Uterus (tissue), 4 donors: Measurements from ENCODE around the gene HGD. TPM values are rescaled to one million over a fixed set of nuclear protein-coding genes. Genes with fewer than 3 reads are reported as not detected.
"Not testable (repeated sequence)": the region's sequence is repeated elsewhere in the genome, so short reads cannot be mapped to it uniquely, and the experiment has no call there.

Experiments
- DNase-seq, 2 donors: peaks; one replicate each; pipeline ENCODE4 v3.0.0-alpha.2; 2019 to 2020
- H3K27ac ChIP-seq, 2 donors: fragments of 200-600 bp; sonication (generic); 1 replicate in 1 of 2; 2 replicates in 1 of 2; pipeline ENCODE4 v1.5.1; 2016 to 2018
- H3K27me3 ChIP-seq, 2 donors: fragments of 200-600 bp; sonication (generic); one replicate each; pipeline ENCODE4 v1.5.1; 2018 to 2019; ENCODE audit warnings: control low read depth in 1 of 2
- H3K36me3 ChIP-seq, 2 donors: fragments of 200-600 bp; sonication (generic); one replicate each; pipeline ENCODE4 v1.5.1; 2019; ENCODE audit warnings: control low read depth in 1 of 2
- H3K4me1 ChIP-seq, 2 donors: fragments of 200-600 bp; sonication (generic); one replicate each; pipeline ENCODE4 v1.5.1; 2018 to 2019; ENCODE audit warnings: control low read depth in 1 of 2
- H3K4me3 ChIP-seq, 2 donors: fragments of 200-600 bp; sonication (generic); 1 replicate in 1 of 2; 2 replicates in 1 of 2; pipeline ENCODE4 v1.5.1; 2018 to 2019; ENCODE audit warnings: mild to moderate bottlenecking in 1 of 2
- H3K9me3 ChIP-seq, 2 donors: fragments of 200-600 bp; sonication (generic); one replicate each; pipeline ENCODE4 v1.5.1; 2019; ENCODE audit warnings: control low read depth in 1 of 2
- POLR2A ChIP-seq, 2 donors: fragments of 450-650 bp; IDR thresholded peaks; one replicate each; pipeline ENCODE4 v1.6.1; 2016; ENCODE audit warnings: antibody characterized with exemption in 2 of 2, mild to moderate bottlenecking in 1 of 2, moderate library complexity in 1 of 2
- intact Hi-C: fragments of 100-400 bp; cut with DNase I; formaldehyde crosslinking; loops from one replicate; pipeline ENCODE4 v1.15.1; 2023; ENCODE audit warnings: low total_unique reads
- total RNA-seq, 4 donors: library from RNA; depleted of rRNA in 3 of 4; stranded (reverse); fragments of >200 nt in 3 of 4; gene quantifications; one replicate each; pipeline versions ENCODE4 v1.1.0 to v1.2.4, GENCODE V29; 2014 to 2023
- TF ChIP-seq, protein P1 (sequence below), 4 experiments: fragments of 200-600 bp in 2 of 4; fragments of 450-650 bp in 2 of 4; sonication (generic) in 2 of 4; IDR thresholded peaks; one replicate each; pipeline ENCODE4 v1.5.1; 2016 to 2019; ENCODE audit warnings: antibody characterized with exemption in 4 of 4, mild to moderate bottlenecking in 2 of 4, moderate library complexity in 1 of 4
- donor health status: DM: yes; HTN: yes; CAD: no.

Gene HGD
- total RNA-seq, 4 donors from 2014 or later: 0.98 to 7.4 (median 6.4) TPM; not detected in 1

DNA sequence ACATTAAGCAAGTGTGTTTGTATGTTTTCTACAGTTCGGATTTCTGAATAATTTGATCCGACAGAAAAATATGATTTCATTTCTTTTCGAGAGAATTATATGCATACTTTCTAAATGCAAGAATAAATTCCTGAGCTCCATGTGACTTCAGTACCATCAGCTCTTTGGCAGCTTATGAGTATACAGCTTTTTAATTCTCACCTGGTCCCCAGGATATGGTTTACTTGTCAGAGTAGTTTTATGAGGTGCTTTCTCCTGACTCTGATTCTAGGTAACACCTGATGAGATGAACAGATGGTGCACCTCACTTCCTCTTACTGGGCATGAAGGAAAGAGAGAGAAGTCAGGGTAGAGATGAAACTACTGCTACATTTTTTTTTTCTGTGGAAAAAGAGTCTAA, 3.1 kb downstream of the HGD start:
- Histone ChIP-seq H3K36me3 (no peaks in the 10 kb centered on the region), H3K27ac (no peak overlapping the region), H3K9me3 (no peaks in the 10 kb centered on the region), H3K27me3 (no peaks in the 10 kb centered on the region), H3K4me1 (no peaks in the 10 kb centered on the region), H3K4me3 (no peak overlapping the region)
- no peak for TF ChIP-seq POLR2A (IDR thresholded peaks at IDR 0.05)
- TF ChIP-seq, protein P1, sequence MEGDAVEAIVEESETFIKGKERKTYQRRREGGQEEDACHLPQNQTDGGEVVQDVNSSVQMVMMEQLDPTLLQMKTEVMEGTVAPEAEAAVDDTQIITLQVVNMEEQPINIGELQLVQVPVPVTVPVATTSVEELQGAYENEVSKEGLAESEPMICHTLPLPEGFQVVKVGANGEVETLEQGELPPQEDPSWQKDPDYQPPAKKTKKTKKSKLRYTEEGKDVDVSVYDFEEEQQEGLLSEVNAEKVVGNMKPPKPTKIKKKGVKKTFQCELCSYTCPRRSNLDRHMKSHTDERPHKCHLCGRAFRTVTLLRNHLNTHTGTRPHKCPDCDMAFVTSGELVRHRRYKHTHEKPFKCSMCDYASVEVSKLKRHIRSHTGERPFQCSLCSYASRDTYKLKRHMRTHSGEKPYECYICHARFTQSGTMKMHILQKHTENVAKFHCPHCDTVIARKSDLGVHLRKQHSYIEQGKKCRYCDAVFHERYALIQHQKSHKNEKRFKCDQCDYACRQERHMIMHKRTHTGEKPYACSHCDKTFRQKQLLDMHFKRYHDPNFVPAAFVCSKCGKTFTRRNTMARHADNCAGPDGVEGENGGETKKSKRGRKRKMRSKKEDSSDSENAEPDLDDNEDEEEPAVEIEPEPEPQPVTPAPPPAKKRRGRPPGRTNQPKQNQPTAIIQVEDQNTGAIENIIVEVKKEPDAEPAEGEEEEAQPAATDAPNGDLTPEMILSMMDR (IDR thresholded peaks at IDR 0.05): no peak
- no peak for DNase-seq
- intact Hi-C loops: no loop called here

DNA sequence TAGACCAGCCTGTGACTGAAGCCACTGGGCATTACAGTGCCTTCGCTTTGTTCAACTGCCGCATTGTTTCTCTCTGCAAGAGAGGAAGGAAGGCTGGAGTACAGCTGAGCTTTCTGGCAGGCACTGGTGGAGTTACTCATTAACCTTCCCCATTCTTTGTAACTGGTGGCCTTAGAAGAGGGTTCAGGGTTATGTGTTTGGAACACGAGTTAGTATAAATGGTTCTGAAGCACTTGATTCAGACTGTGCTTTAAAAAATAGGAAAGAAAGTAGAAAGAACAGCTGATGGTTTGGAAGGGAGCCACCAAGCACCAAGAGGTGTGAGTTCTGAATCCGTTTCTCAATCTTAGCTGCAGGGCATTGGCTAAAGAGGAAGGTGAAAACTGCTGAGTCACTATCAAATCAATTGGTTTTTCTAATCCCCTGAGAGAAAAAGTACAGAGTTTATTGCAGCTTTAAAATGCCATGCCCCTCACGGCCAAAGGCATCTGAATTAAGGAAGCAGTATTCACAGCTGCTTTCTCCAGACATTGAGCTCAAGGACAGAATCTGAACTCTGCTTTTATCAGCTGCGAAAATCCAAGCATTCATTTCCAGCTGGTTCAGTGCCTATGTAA, 3.6 kb downstream of the HGD start:
- H3K9me3 ChIP-seq: no peaks in the 10 kb centered on the region
- intact Hi-C loops: no loop called here
- no peak for DNase-seq
- TF ChIP-seq, protein P1 (IDR thresholded peaks at IDR 0.05): no peak
- TF ChIP-seq POLR2A (IDR thresholded peaks at IDR 0.05): no peak
- H3K27ac ChIP-seq: no peak overlapping the region
- H3K36me3 ChIP-seq: no peaks in the 10 kb centered on the region
- H3K4me1 ChIP-seq: no peaks in the 10 kb centered on the region
- no peaks in the 10 kb centered on the region for H3K27me3 ChIP-seq
- H3K4me3 ChIP-seq: no peak overlapping the region

DNA sequence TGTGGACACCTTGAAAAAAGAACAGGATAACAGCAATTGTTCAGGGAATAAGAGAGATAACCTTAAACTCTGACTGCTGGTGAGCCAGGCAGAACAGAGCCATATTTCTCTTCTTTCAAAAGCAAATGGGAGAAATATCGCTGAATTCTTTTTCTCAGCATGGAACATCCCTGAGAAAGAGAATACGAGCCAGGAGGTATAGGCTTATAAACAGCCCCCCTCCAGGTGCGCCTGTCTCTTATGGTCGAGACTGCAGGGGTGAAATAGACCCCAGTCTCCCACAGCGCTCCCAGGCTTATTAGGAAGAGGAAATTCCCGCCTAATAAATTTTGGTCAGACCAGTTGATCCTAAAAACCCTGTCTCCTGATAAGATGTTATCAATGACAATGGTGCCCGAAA, 4.8 kb downstream of the HGD start:
- intact Hi-C loops, H3K36me3 ChIP-seq, H3K4me1 ChIP-seq, H3K9me3 ChIP-seq, H3K4me3 ChIP-seq, H3K27me3 ChIP-seq, DNase-seq, H3K27ac ChIP-seq: not testable (repeated sequence)

DNA sequence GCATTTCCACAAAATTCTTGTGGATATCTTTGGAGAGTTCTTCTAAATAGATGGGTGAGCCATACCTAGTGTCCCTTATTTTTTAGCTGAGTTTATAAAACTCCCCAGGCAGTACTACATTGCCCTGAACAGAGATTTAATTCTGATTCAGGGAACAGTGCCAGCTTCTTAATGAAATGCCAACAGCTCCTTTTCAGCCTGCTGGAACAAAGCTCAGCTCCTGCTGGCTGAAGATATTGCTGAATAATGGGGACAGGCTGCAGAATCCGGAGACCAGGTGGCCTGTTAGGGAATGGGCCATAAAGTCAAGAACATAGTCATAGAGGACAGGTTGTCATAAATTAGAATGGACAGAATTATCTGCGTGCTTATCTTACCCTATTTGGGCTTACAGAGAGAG, 8.9 kb downstream of the HGD start:
- DNase-seq: no peak
- Histone ChIP-seq H3K9me3 (no peaks in the 10 kb centered on the region), H3K27ac (no peak overlapping the region), H3K4me3 (no peak overlapping the region), H3K36me3 (no peaks in the 10 kb centered on the region), H3K27me3 (no peaks in the 10 kb centered on the region), H3K4me1 (no peaks in the 10 kb centered on the region)
- intact Hi-C loops: no loop called here
- TF ChIP-seq POLR2A (IDR thresholded peaks at IDR 0.05): no peak
- TF ChIP-seq, protein P1 (IDR thresholded peaks at IDR 0.05): no peak

DNA sequence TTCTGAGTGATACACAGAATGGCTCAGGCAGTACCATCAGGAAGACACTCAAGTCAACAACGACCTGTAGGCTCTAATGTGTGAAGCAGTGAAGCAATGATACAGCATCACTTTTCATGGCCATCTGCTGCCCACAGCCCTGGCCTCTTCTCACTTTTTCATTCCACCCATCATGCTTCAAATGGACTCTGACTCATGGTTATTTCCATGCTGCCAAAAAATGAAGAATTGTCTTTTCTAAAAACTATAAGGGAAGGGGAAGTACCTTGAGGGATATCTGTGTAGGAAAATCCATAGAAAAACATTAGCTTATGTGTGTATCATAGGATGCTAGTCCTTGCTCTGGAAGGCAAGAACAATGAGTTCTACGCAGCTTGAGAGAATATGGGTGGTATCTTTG, 11.5 kb downstream of the HGD start:
- no peak for TF ChIP-seq POLR2A (IDR thresholded peaks at IDR 0.05)
- TF ChIP-seq, protein P1 (IDR thresholded peaks at IDR 0.05): no peak
- no peak overlapping the region for H3K27ac ChIP-seq
- DNase-seq: no peak
- H3K36me3 ChIP-seq: no peaks in the 10 kb centered on the region
- H3K4me1 ChIP-seq: no peaks in the 10 kb centered on the region
- H3K9me3 ChIP-seq: no peaks in the 10 kb centered on the region
- intact Hi-C loops: no loop called here
- H3K4me3 ChIP-seq: no peak overlapping the region
- H3K27me3 ChIP-seq: no peaks in the 10 kb centered on the region

DNA sequence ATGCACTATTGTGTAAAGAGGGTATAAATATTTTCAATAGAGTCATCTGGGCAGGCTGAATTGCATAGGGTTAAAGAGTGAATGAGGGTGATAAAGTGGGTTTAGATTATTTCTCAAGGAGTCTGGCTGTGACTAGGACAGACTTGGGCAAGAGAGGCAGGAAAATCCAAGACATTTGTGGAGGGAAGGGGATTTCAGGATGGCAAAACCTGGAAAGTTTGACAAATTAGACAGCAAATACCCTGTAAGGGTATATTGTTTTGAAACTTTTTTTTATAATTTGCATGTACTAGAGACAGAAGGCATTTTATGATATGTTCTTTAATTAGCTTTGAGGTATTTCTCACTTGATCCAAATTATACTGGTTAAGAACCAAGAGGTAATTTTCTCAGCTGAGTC, 17.1 kb downstream of the HGD start:
- no peak overlapping the region for H3K4me3 ChIP-seq
- no peak for DNase-seq
- TF ChIP-seq, protein P1 (IDR thresholded peaks at IDR 0.05): no peak
- TF ChIP-seq POLR2A (IDR thresholded peaks at IDR 0.05): no peak
- no peak overlapping the region for H3K27ac ChIP-seq
- no peaks in the 10 kb centered on the region for H3K36me3 ChIP-seq
- no peaks in the 10 kb centered on the region for H3K4me1 ChIP-seq
- H3K27me3 ChIP-seq: no peaks in the 10 kb centered on the region
- intact Hi-C loops: no loop called here
- no peaks in the 10 kb centered on the region for H3K9me3 ChIP-seq
